ENCODE data around the gene TNFSF9.

GRCh38 chr19:6539514-6539913 lies 8.7 kb downstream of the TNFSF9 start:
- TF ChIP-seq CREB5 (CRISPR knock-in tag; IDR thresholded peaks at IDR 0.05; ENCODE audit: low read depth) (no peak), CSDC2 (CRISPR knock-in tag; IDR thresholded peaks at IDR 0.05) (no peak)
